DND-41 (cell line): ENCODE data around the gene CCR1.

Experiments
- ATAC-seq: fragments of 200-7000 bp; cut with Tn5 transposase; 3 replicates; pipeline ENCODE4 v1.9.1; 2021; ENCODE audit warnings: low read depth; ENCODE audit not compliant: insufficient read depth
- DNase-seq: peaks from one replicate; pipeline ENCODE4 v3.0.0-alpha.2; 2020
- H2AFZ ChIP-seq: 2 replicates; pipeline ENCODE4 v1.6.0; 2012; ENCODE audit warnings: low read depth, low read length
- H3K27ac ChIP-seq: 2 replicates; pipeline ENCODE4 v1.5.1; 2012; ENCODE audit warnings: low read length, inconsistent platforms
- H3K27me3 ChIP-seq: fragments of 200-600 bp; sonication (generic); 2 replicates; pipeline ENCODE4 v1.6.0; 2012; ENCODE audit warnings: low read length, mild to moderate bottlenecking, inconsistent platforms; ENCODE audit not compliant: insufficient read depth, poor library complexity
- H3K36me3 ChIP-seq: 2 replicates; pipeline ENCODE4 v1.5.1; 2012; ENCODE audit warnings: low read length, inconsistent platforms; ENCODE audit not compliant: insufficient read depth
- H3K4me1 ChIP-seq: 2 replicates; pipeline ENCODE4 v1.5.1; 2012; ENCODE audit warnings: mild to moderate bottlenecking, low read length; ENCODE audit not compliant: insufficient read depth
- H3K4me2 ChIP-seq: 2 replicates; pipeline ENCODE4 v1.6.0; 2012; ENCODE audit warnings: mild to moderate bottlenecking, moderate library complexity, low read length, inconsistent platforms; ENCODE audit not compliant: insufficient read depth
- H3K4me3 ChIP-seq, 2 experiments: fragments of 200-600 bp in 1 of 2; shearing (Covaris generic) in 1 of 2; 2 replicates each; pipeline ENCODE4 v1.5.1; 2012 to 2016; ENCODE audit warnings: inconsistent platforms in 2 of 2, low read length in 2 of 2, mild to moderate bottlenecking in 2 of 2, low read depth in 1 of 2, moderate library complexity in 1 of 2
- H3K79me2 ChIP-seq: 2 replicates; pipeline ENCODE4 v1.6.0; 2012; ENCODE audit warnings: low read length, inconsistent platforms; ENCODE audit not compliant: insufficient read depth
- H3K9ac ChIP-seq: 2 replicates; pipeline ENCODE4 v1.6.0; 2012; ENCODE audit warnings: low read depth, mild to moderate bottlenecking, inconsistent platforms, low read length, moderate library complexity
- H3K9me3 ChIP-seq: 2 replicates; pipeline ENCODE4 v1.5.1; 2012; ENCODE audit warnings: low read length, moderate library complexity, mild to moderate bottlenecking, inconsistent platforms; ENCODE audit not compliant: insufficient read depth, severe bottlenecking
- H4K20me1 ChIP-seq: 2 replicates; pipeline ENCODE4 v1.6.0; 2012; ENCODE audit warnings: low read length; ENCODE audit not compliant: insufficient read depth
- EZH2 ChIP-seq: IDR thresholded peaks from 3 replicates; pipeline ENCODE4 v1.6.1; 2012; ENCODE audit warnings: borderline replicate concordance, low read depth, mild to moderate bottlenecking, moderate library complexity, low read length, inconsistent platforms; ENCODE audit not compliant: severe bottlenecking
- TF ChIP-seq, protein P1 (sequence below): IDR thresholded peaks from 2 replicates; pipeline ENCODE4 v1.5.1; 2012; ENCODE audit warnings: borderline replicate concordance, low read length, moderate library complexity, mild to moderate bottlenecking; ENCODE audit not compliant: poor library complexity, severe bottlenecking; ENCODE audit errors: extremely low read depth

Gene CCR1

GRCh38 chr3:46213201-46213600, 5.1 kb upstream of the CCR1 start:
- DNase-seq = peak; percentile 37
- Histone ChIP-seq H3K4me3 (peak overlapping the region in 1 of 2 experiments; percentile 18; a peak in 2 of 4 replicates), H3K9me3 (no peaks in the 10 kb centered on the region), H3K9ac (peak overlapping the region; percentile 32), H3K27me3 (no peaks in the 10 kb centered on the region), H2AFZ (peak overlapping the region; percentile 60), H3K27ac (peak overlapping the region; percentile 75), H3K4me1 (peaks cover 36% of the 10 kb centered on the region), H3K79me2 (no peaks in the 10 kb centered on the region), H3K4me2 (peak overlapping the region; percentile 56), H4K20me1 (no peaks in the 10 kb centered on the region), H3K36me3 (no peaks in the 10 kb centered on the region)
- ATAC-seq = peak; percentile 86
- TF ChIP-seq, protein P1, sequence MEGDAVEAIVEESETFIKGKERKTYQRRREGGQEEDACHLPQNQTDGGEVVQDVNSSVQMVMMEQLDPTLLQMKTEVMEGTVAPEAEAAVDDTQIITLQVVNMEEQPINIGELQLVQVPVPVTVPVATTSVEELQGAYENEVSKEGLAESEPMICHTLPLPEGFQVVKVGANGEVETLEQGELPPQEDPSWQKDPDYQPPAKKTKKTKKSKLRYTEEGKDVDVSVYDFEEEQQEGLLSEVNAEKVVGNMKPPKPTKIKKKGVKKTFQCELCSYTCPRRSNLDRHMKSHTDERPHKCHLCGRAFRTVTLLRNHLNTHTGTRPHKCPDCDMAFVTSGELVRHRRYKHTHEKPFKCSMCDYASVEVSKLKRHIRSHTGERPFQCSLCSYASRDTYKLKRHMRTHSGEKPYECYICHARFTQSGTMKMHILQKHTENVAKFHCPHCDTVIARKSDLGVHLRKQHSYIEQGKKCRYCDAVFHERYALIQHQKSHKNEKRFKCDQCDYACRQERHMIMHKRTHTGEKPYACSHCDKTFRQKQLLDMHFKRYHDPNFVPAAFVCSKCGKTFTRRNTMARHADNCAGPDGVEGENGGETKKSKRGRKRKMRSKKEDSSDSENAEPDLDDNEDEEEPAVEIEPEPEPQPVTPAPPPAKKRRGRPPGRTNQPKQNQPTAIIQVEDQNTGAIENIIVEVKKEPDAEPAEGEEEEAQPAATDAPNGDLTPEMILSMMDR = no peak
- TF ChIP-seq EZH2 = no peak

- Histone ChIP-seq H3K27me3 (no peaks in the 10 kb centered on the region), H3K27ac (no peak overlapping the region), H3K4me2 (no peak overlapping the region), H2AFZ (no peak overlapping the region), H3K36me3 (no peaks in the 10 kb centered on the region), H3K9me3 (no peaks in the 10 kb centered on the region), H3K9ac (no peak overlapping the region), H3K79me2 (no peaks in the 10 kb centered on the region), H3K4me1 (peaks cover 41% of the 10 kb centered on the region), H4K20me1 (no peaks in the 10 kb centered on the region), H3K4me3 (no peak overlapping the region)
- no peak for TF ChIP-seq EZH2
- TF ChIP-seq, protein P1 = no peak
- DNase-seq (no peak), ATAC-seq (no peak)
These were observed 4.0 kb upstream of the CCR1 start for GRCh38 chr3:46212101-46212500.

- no peak overlapping the region for H3K27ac ChIP-seq
- no peak overlapping the region for H3K4me2 ChIP-seq
- H3K27me3 ChIP-seq = no peaks in the 10 kb centered on the region
- H3K9me3 ChIP-seq = no peaks in the 10 kb centered on the region
- no peak overlapping the region for H2AFZ ChIP-seq
- H3K9ac ChIP-seq = no peak overlapping the region
- TF ChIP-seq, protein P1 = no peak
- TF ChIP-seq EZH2 = no peak
- DNase-seq (no peak), ATAC-seq (no peak)
- H3K4me1 ChIP-seq = peaks cover 41% of the 10 kb centered on the region
- H3K79me2 ChIP-seq = no peaks in the 10 kb centered on the region
- no peak overlapping the region for H3K4me3 ChIP-seq
- H4K20me1 ChIP-seq = no peaks in the 10 kb centered on the region
- no peaks in the 10 kb centered on the region for H3K36me3 ChIP-seq
These were observed 1.8 kb upstream of the CCR1 start for GRCh38 chr3:46209746-46210470.
